Measurements from ENCODE around the gene CERT1. TPM values are rescaled to one million over a fixed set of nuclear protein-coding genes. Genes with fewer than 3 reads are reported as not detected.

The CERT1 gene
- total RNA-seq, 6 experiments from 2014 or later = 19.4 to 28.3 (median 22.4) TPM

DNA sequence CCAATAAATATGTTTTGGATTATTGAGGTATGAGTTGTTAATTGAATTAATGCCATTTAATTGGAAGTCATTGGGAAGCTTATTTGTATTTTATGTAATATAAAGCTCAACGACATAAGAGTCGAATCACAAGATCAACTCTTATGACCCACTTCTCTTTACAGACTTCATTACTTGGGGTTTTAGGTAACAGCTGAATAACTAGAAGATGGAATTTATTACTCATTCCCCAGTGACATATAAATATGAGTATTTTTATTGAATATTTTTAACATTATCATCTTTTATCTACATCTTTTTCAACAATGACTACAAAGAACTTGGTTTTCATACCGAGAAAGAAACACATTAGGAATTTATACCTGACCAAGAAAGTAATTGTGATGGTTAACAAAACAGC is 153.3 kb downstream of the CERT1 start:
- Mint-ChIP-seq H3K36me3 (ENCODE audit: low read depth) (peaks cover 35% of the 10 kb centered on the region), H3K27ac (no peak overlapping the region), H3K9me3 (no peaks in the 10 kb centered on the region), H3K27me3 (ENCODE audit: insufficient read depth) (no peaks in the 10 kb centered on the region), H3K4me1 (ENCODE audit: low read depth) (peaks cover 5% of the 10 kb centered on the region; the same call in 1 of the 2 replicates), H3K4me3 (no peak overlapping the region)
- no peak for DNase-seq
- TF ChIP-seq, protein P1, sequence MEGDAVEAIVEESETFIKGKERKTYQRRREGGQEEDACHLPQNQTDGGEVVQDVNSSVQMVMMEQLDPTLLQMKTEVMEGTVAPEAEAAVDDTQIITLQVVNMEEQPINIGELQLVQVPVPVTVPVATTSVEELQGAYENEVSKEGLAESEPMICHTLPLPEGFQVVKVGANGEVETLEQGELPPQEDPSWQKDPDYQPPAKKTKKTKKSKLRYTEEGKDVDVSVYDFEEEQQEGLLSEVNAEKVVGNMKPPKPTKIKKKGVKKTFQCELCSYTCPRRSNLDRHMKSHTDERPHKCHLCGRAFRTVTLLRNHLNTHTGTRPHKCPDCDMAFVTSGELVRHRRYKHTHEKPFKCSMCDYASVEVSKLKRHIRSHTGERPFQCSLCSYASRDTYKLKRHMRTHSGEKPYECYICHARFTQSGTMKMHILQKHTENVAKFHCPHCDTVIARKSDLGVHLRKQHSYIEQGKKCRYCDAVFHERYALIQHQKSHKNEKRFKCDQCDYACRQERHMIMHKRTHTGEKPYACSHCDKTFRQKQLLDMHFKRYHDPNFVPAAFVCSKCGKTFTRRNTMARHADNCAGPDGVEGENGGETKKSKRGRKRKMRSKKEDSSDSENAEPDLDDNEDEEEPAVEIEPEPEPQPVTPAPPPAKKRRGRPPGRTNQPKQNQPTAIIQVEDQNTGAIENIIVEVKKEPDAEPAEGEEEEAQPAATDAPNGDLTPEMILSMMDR (IDR thresholded peaks at IDR 0.05) = no peak

DNA sequence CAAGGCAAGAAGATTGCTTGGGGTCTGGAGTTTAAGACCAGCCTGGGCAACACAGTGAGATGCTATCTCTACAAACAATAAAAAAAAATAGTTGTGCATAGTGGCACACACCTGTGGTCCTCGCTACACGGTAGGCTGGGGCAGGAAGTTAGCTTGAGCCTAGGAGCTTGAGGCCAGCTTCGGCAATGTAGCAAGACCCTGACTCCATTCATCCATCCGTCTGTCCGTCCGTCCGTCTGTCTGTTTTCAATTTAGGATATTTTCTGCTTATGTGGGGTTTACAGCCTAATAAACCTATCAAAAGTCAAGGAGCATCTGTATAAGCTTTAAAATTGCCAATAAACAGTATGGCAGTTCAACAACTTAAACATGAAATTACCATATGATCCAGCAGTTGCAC is 154.7 kb downstream of the CERT1 start:
- DNase-seq = no peak
- Mint-ChIP-seq H3K27ac (no peak overlapping the region), H3K27me3 (ENCODE audit: insufficient read depth) (no peaks in the 10 kb centered on the region), H3K4me3 (no peak overlapping the region), H3K9me3 (no peaks in the 10 kb centered on the region), H3K36me3 (ENCODE audit: low read depth) (peaks cover 34% of the 10 kb centered on the region), H3K4me1 (ENCODE audit: low read depth) (peaks cover 5% of the 10 kb centered on the region; the same call in 1 of the 2 replicates)
- TF ChIP-seq, protein P1 (IDR thresholded peaks at IDR 0.05) = no peak

DNA sequence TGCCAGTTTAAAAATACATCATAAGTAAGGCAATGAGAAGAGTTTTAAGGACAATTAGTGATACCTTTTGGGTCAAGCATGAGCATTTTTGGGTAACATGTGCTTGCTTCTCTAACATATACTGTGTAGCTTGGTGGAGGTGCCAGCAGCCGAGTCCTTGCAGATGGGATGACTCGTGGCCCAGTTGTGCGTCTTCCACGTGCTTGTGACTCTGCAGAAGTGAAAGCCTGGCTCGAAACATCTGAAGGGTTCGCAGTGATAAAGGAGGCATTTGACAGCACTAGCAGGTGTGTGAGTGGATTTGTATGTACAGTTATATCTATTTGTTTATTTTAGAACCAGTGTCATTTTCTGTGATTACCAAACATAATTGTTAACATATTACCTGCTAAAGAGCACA is 156.2 kb downstream of the CERT1 start:
- no peak for DNase-seq
- H3K27ac Mint-ChIP-seq = no peak overlapping the region
- TF ChIP-seq, protein P1 (IDR thresholded peaks at IDR 0.05) = no peak
- H3K4me1 Mint-ChIP-seq (ENCODE audit: low read depth) = peaks cover 5% of the 10 kb centered on the region; the same call in 1 of the 2 replicates
- no peak overlapping the region for H3K4me3 Mint-ChIP-seq
- peaks cover 47% of the 10 kb centered on the region for H3K36me3 Mint-ChIP-seq (ENCODE audit: low read depth)
- no peaks in the 10 kb centered on the region for H3K27me3 Mint-ChIP-seq (ENCODE audit: insufficient read depth)
- no peaks in the 10 kb centered on the region for H3K9me3 Mint-ChIP-seq

DNA sequence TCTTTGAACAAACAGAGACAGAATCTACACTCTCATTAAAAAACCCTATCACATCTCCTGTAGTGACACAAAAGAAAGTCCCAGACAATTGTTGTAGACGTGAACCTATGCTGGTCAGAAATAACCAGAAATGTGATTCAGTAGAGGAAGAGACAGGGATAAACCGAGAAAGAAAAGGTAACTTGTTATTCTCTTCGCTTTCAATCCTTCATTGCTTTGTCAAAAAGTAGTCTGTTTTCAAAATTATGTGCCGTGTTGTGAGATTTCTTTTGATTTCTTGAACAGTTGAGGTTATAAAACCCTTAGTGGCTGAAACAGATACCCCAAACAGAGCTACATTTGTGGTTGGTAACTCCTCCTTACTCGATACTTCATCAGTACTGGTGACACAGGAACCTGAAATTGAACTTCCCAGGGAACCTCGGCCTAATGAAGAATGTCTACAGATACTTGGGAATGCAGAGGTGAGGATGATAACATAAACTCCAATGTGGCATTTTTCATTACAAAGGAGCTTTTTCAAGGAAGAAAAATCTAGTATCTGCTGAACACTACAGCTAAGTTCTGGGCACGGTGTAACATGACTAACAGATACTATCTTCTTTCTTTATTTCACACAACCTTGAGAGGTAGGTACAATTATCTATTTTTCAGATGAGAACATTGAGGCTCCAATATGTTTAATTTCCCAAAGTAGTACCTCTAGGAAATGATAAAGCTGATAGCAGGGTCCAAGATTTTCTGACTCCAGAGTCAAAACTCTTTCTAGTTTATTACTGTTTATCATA is 160.1 kb downstream of the CERT1 start:
- peaks cover 44% of the 10 kb centered on the region for H3K36me3 Mint-ChIP-seq (ENCODE audit: low read depth)
- peaks cover 15% of the 10 kb centered on the region for H3K4me1 Mint-ChIP-seq (ENCODE audit: low read depth)
- TF ChIP-seq, protein P1 (IDR thresholded peaks at IDR 0.05) = no peak
- no peaks in the 10 kb centered on the region for H3K27me3 Mint-ChIP-seq (ENCODE audit: insufficient read depth)
- DNase-seq = no peak
- no peak overlapping the region for H3K4me3 Mint-ChIP-seq
- H3K9me3 Mint-ChIP-seq = no peaks in the 10 kb centered on the region
- H3K27ac Mint-ChIP-seq = no peak overlapping the region

DNA sequence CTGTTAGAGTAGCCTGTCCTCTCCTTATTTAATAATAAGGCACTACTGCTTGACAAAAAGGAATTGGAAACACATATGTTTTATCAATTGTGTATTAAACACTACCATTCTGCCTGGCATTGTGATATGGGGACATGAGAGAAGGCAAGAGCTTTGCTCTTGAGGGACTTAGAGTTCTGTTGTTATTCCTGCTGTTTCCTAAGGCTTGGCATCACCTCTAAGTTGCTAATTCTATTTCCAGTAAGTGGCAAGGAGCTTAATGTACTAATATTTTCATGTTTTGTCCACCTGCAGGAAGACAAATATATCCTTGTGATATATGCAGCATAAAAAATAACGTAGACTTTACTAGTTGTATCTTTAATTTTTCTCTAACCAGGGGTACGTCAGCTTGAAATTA is 161.8 kb downstream of the CERT1 start:
- H3K27ac Mint-ChIP-seq = no peak overlapping the region
- no peak for DNase-seq
- peaks cover 15% of the 10 kb centered on the region for H3K4me1 Mint-ChIP-seq (ENCODE audit: low read depth)
- no peaks in the 10 kb centered on the region for H3K27me3 Mint-ChIP-seq (ENCODE audit: insufficient read depth)
- H3K4me3 Mint-ChIP-seq = no peak overlapping the region
- TF ChIP-seq, protein P1 (IDR thresholded peaks at IDR 0.05) = no peak
- peaks cover 54% of the 10 kb centered on the region for H3K36me3 Mint-ChIP-seq (ENCODE audit: low read depth)
- no peaks in the 10 kb centered on the region for H3K9me3 Mint-ChIP-seq

Measured in HFFc6 (cell line).